ENCODE results near the gene NCAN. TPM values are rescaled to one million over a fixed set of nuclear protein-coding genes. Genes with fewer than 3 reads are reported as not detected.

The NCAN gene
- total RNA-seq, 6 experiments from 2014 or later: 0.04 to 0.07 (median 0.06) TPM; not detected in 2

- 4% methylated on average over 11 of the region's 22 CpGs for WGBS (ENCODE audit: insufficient coverage, low coverage, low lambda C conversion rate, missing lambda C conversion rate)
- Histone ChIP-seq H3K9me3 (no peaks in the 10 kb centered on the region), H3K4me1 (peaks cover 0 to 13% (median 8%) of the 10 kb centered on the region in 4 donors), H3K36me3 (no peaks in the 10 kb centered on the region), H3K27ac (peak overlapping the region; percentile 99 to 100 (median 99)), H3K27me3 (no peaks in the 10 kb centered on the region), H3K4me3 (peak overlapping the region; percentile 74 to 99 (median 99))
- DNase-seq (no peak), ATAC-seq (no peak)
- TF ChIP-seq POLR2A (IDR thresholded peaks at IDR 0.05): no peak
- intact Hi-C loops (cut with DNase I): loop anchor here in 1 of 2 donors (10.0 kb wide), 1 partner anchor 302 kb away; no protein-coding TSS in a partner anchor
Observed at GRCh38 chr19:19192910-19193423, 18.8 kb upstream of the NCAN start.

DNA sequence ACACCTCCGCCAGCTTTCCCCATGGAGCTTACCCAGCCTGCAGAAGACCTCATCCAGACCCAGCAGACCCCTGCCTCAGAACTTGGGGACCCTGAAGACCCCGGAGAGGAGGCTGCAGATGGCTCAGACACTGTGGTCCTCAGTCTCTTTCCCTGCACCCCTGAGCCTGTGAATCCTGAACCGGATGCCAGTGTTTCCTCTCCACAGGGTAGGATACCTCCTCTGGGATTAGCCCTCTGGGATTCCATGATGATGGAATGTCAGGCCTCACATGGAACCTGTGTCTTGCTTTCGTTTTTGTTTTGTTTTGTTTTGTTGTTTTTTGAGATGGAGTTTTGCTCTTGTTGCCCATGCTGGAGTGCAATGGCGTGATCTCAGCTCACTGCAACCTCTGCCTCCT is 17.8 kb upstream of the NCAN start:
- no peaks in the 10 kb centered on the region for H3K9me3 ChIP-seq
- no peaks in the 10 kb centered on the region for H3K27me3 ChIP-seq
- peaks cover 0 to 13% (median 8%) of the 10 kb centered on the region in 4 donors for H3K4me1 ChIP-seq
- 61% methylated on average over 3 of the region's 5 CpGs for WGBS (ENCODE audit: insufficient coverage, low coverage, low lambda C conversion rate, missing lambda C conversion rate)
- TF ChIP-seq CTCF (IDR thresholded peaks at IDR 0.05): no peak
- DNase-seq (no peak), ATAC-seq (no peak)
- no peak overlapping the region for H3K4me3 ChIP-seq
- no peak overlapping the region for H3K27ac ChIP-seq
- H3K36me3 ChIP-seq: no peaks in the 10 kb centered on the region
- intact Hi-C loops (cut with DNase I): loop anchor here in 1 of 2 donors (10.0 kb wide), 1 partner anchor 301 kb away; no protein-coding TSS in a partner anchor

- peaks cover 0 to 10% (median 1%) of the 10 kb centered on the region in 4 donors for H3K4me1 ChIP-seq
- peak overlapping the region; percentile 79 to 83 (median 81) for H3K4me3 ChIP-seq
- intact Hi-C loops (cut with DNase I): no loop called here
- no peaks in the 10 kb centered on the region for H3K9me3 ChIP-seq
- 68% methylated on average over 8 of the region's 19 CpGs for WGBS (ENCODE audit: insufficient coverage, low coverage, low lambda C conversion rate, missing lambda C conversion rate)
- DNase-seq: no peak
- TF ChIP-seq CTCF (IDR thresholded peaks at IDR 0.05) (no peak), POLR2A (IDR thresholded peaks at IDR 0.05) (no peak)
- H3K27me3 ChIP-seq: no peaks in the 10 kb centered on the region
- ATAC-seq: no peak
- H3K27ac ChIP-seq: no peak overlapping the region
- peaks cover 0 to 3% (median 0%) of the 10 kb centered on the region in 4 donors for H3K36me3 ChIP-seq
Observed at GRCh38 chr19:19201697-19202630, 9.8 kb upstream of the NCAN start.

- Histone ChIP-seq H3K4me3 (peak overlapping the region; percentile 79 to 83 (median 81)), H3K9me3 (no peaks in the 10 kb centered on the region), H3K4me1 (peaks cover 0 to 10% (median 1%) of the 10 kb centered on the region in 4 donors), H3K27me3 (no peaks in the 10 kb centered on the region), H3K27ac (peak overlapping the region in 2 of 3 donors; percentile 30 to 33), H3K36me3 (peaks cover 0 to 3% (median 0%) of the 10 kb centered on the region in 4 donors)
- no peak for TF ChIP-seq CTCF (IDR thresholded peaks at IDR 0.05)
- no peak for TF ChIP-seq POLR2A (IDR thresholded peaks at IDR 0.05)
- ATAC-seq (no peak), DNase-seq (no peak)
- intact Hi-C loops (cut with DNase I): no loop called here
- 10% methylated on average over 3 of the region's 11 CpGs for WGBS (ENCODE audit: insufficient coverage, low coverage, low lambda C conversion rate, missing lambda C conversion rate)
Observed at GRCh38 chr19:19202707-19203011, 9.1 kb upstream of the NCAN start.

Data from right lobe of liver (tissue), 6 donors.